WERI-Rb-1 (cell line): ENCODE measurements around the gene CELF2.

Experiments
- DNase-seq: peaks from one replicate; pipeline ENCODE4 v3.0.0-alpha.2; 2020
- H3K27ac ChIP-seq: fragments of 250-450 bp; sonication (Bioruptor Pico); 2 replicates; pipeline ENCODE4 v1.5.1; 2020; ENCODE audit warnings: mild to moderate bottlenecking, moderate library complexity
- H3K27me3 ChIP-seq: fragments of 250-450 bp; sonication (Bioruptor Pico); 2 replicates; pipeline ENCODE4 v1.5.1; 2021; ENCODE audit warnings: mild to moderate bottlenecking, low read depth, moderate library complexity; ENCODE audit not compliant: insufficient read depth, severe bottlenecking
- H3K36me3 ChIP-seq: fragments of 250-450 bp; sonication (Bioruptor Pico); 2 replicates; pipeline ENCODE4 v1.5.1; 2020; ENCODE audit warnings: mild to moderate bottlenecking, moderate library complexity
- H3K4me3 ChIP-seq: 2 replicates; pipeline ENCODE4 v1.5.1; 2011; ENCODE audit warnings: low read depth, mild to moderate bottlenecking, control low read depth, low read length
- H3K9me3 ChIP-seq: fragments of 250-450 bp; sonication (Bioruptor Pico); 2 replicates; pipeline ENCODE4 v1.5.1; 2021; ENCODE audit warnings: mild to moderate bottlenecking, moderate library complexity; ENCODE audit not compliant: severe bottlenecking
- TF ChIP-seq, protein P1 (sequence below): IDR thresholded peaks from 2 replicates; pipeline ENCODE4 v1.5.1; 2011; ENCODE audit warnings: low read depth, mild to moderate bottlenecking, control low read depth, inconsistent platforms, low read length

CELF2 gene

DNA sequence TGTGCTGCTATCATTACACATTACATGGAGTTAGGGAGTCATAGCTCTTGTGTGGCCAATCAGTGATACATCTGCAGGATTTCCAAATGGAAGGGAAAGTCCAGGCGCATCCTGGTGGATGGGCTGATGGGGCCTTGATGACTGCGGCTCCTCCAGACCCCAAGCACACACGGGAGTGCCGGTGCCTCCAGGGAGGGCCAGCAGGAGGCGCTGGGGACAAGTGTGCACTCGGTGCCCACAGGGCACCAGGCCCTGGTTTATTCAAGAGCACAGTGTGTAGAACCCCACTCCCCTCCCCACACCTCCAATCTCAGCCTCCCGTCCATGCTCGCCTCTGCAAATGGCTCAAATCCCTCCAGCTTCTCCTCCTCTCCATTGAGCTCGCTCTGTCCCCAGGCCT is 349.8 kb downstream of the CELF2 start:
- TF ChIP-seq, protein P1, sequence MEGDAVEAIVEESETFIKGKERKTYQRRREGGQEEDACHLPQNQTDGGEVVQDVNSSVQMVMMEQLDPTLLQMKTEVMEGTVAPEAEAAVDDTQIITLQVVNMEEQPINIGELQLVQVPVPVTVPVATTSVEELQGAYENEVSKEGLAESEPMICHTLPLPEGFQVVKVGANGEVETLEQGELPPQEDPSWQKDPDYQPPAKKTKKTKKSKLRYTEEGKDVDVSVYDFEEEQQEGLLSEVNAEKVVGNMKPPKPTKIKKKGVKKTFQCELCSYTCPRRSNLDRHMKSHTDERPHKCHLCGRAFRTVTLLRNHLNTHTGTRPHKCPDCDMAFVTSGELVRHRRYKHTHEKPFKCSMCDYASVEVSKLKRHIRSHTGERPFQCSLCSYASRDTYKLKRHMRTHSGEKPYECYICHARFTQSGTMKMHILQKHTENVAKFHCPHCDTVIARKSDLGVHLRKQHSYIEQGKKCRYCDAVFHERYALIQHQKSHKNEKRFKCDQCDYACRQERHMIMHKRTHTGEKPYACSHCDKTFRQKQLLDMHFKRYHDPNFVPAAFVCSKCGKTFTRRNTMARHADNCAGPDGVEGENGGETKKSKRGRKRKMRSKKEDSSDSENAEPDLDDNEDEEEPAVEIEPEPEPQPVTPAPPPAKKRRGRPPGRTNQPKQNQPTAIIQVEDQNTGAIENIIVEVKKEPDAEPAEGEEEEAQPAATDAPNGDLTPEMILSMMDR = no peak

DNA sequence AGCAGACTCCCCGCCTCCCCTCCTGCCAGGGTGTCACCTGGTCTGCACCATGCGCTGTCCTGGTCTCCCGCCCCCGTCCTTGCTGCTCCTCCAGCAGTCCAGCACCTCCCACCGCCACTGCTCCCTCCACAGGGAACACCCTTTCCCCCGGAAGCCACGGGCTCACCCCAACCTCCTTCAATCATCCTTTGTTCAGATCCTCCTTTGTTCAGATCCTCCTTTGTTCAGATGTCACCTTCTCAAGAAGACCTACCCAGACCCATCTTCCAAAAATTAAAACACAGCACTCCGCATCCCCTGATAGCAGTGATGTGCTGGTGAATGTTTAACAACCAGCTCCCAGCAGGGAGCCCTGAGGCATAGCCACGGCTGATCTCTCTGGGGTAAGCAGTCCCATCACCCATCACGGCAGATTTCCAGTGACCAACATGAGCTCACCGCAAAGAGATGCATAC is 356.1 kb downstream of the CELF2 start:
- no peaks in the 10 kb centered on the region for H3K27me3 ChIP-seq
- no peaks in the 10 kb centered on the region for H3K9me3 ChIP-seq
- no peak overlapping the region for H3K4me3 ChIP-seq
- TF ChIP-seq, protein P1 = no peak
- no peaks in the 10 kb centered on the region for H3K36me3 ChIP-seq
- DNase-seq = no peak
- H3K27ac ChIP-seq = no peak overlapping the region

More for the DNA sequence above, 349.8 kb downstream of the CELF2 start:
- no peak for DNase-seq
- Histone ChIP-seq H3K27ac (no peak overlapping the region), H3K4me3 (no peak overlapping the region), H3K27me3 (no peaks in the 10 kb centered on the region), H3K9me3 (no peaks in the 10 kb centered on the region), H3K36me3 (no peaks in the 10 kb centered on the region)

DNA sequence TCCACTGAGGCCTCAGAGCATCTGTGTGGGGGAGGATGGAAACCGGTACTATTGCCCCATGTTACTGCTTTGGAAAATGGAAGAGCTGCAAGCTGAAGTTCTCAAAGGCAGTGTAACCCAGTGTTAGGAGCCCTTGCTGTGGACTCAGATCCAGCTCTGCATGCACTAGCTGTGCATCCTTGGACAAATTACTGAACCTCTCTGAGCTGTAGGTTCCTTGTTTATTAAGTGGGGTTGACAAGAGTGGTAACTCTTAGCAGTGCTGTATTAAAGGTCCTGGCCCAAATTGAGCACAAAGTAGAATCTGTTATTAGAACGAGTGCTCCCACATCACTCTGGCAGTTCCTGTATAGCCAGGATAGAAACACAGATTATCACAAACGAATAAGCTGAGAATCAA is 359.6 kb downstream of the CELF2 start:
- Histone ChIP-seq H3K36me3 (no peaks in the 10 kb centered on the region), H3K27ac (no peak overlapping the region), H3K9me3 (no peaks in the 10 kb centered on the region), H3K4me3 (no peak overlapping the region), H3K27me3 (no peaks in the 10 kb centered on the region)
- no peak for DNase-seq
- TF ChIP-seq, protein P1 = no peak

DNA sequence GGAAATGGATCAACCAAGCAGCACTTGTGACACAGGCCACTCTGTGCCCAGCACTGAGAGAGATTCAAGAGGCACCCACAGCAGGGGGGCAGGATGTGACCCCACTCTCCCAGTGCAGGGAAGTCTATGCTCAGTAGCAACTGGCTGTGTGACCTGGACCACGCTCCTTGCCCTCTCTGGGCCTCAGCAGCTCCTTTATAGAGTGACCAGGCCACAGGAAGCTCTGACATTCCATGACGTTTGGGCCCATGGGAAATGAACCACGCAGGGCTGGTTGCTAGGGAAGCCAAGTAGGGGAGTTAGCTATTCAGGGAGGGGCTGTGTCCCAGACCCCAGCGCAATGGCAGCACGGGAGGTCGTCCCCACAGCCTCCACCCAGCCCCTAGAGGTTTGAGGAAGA is 361.2 kb downstream of the CELF2 start:
- Histone ChIP-seq H3K36me3 (no peaks in the 10 kb centered on the region), H3K27ac (no peak overlapping the region), H3K4me3 (no peak overlapping the region), H3K9me3 (no peaks in the 10 kb centered on the region), H3K27me3 (no peaks in the 10 kb centered on the region)
- DNase-seq = no peak
- TF ChIP-seq, protein P1 = no peak

DNA sequence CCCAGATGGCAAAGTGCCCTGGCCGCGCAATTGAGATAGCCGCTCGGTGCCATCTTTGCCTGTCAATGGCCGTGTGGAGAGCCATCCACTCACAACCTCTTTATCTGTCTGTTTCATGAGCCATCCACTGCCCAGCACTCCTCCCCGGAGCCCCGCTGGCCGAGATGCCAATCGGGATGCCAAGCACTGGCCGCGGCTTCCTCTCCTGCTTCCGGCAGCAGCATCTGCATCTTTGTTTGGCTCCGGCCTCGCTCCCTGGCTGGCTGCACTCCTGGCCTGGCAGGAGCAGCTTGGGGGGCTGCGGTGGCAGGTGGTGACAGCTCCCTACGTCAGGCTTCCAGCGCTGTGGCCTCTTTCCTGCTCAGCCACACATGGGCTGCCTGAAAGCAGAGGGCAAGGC is 362.1 kb downstream of the CELF2 start:
- Histone ChIP-seq H3K9me3 (no peaks in the 10 kb centered on the region), H3K36me3 (no peaks in the 10 kb centered on the region), H3K27me3 (no peaks in the 10 kb centered on the region), H3K4me3 (no peak overlapping the region), H3K27ac (no peak overlapping the region)
- no peak for DNase-seq
- TF ChIP-seq, protein P1 = no peak

DNA sequence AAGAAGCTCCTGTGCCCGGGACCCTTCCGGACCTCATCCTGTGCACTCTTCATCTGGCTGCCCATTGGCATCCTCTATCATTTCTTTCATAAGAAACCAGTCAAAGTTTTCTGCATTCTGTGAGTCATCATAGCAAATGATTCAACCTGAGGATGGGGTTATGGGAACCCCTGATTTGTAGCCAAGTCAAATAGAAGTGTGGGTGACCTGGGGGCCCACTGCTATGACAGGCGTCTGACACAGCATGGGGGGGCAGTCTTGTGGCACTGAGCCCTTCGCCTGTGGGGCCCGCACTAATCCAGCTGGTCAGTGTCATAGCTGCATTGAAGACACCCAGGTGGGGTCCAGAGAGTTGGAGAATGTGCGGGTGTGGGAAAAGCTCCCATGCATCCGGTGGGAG is 363.4 kb downstream of the CELF2 start:
- TF ChIP-seq, protein P1 = no peak

More for the DNA sequence above, 363.4 kb downstream of the CELF2 start:
- H3K27me3 ChIP-seq = no peaks in the 10 kb centered on the region
- no peak for DNase-seq
- no peaks in the 10 kb centered on the region for H3K9me3 ChIP-seq
- H3K4me3 ChIP-seq = no peak overlapping the region
- H3K27ac ChIP-seq = no peak overlapping the region
- no peaks in the 10 kb centered on the region for H3K36me3 ChIP-seq
